ENCODE measurements around the gene THRB.

The THRB gene

GRCh38 chr3:24160424-24161095 lies 334.1 kb downstream of the THRB start:
- peak; percentile 2 for DNase-seq

- DNase-seq: no peak
Observed at GRCh38 chr3:24158761-24159454, 335.7 kb downstream of the THRB start.

GRCh38 chr3:24157106-24157505 lies 337.5 kb downstream of the THRB start:
- DNase-seq: no peak

GRCh38 chr3:24156466-24156865 lies 338.2 kb downstream of the THRB start:
- no peak for DNase-seq

GRCh38 chr3:24155276-24155675 lies 339.4 kb downstream of the THRB start:
- DNase-seq: no peak

- DNase-seq: no peak
Observed at GRCh38 chr3:24154781-24155180, 339.9 kb downstream of the THRB start.

- DNase-seq: no peak
Observed at GRCh38 chr3:24154013-24154695, 340.5 kb downstream of the THRB start.

GRCh38 chr3:24151594-24151993 lies 343.1 kb downstream of the THRB start:
- DNase-seq: no peak

- DNase-seq: no peak
Observed at GRCh38 chr3:24149032-24149431, 345.6 kb downstream of the THRB start.

- DNase-seq: no peak
Observed at GRCh38 chr3:24145981-24146822, 348.4 kb downstream of the THRB start.

- no peak for DNase-seq
Observed at GRCh38 chr3:24145481-24145880, 349.2 kb downstream of the THRB start.

- no peak for DNase-seq
Observed at GRCh38 chr3:24142127-24142526, 352.5 kb downstream of the THRB start.

- no peak for DNase-seq
Observed at GRCh38 chr3:24141548-24141947, 353.1 kb downstream of the THRB start.

- no peak for DNase-seq
Observed at GRCh38 chr3:24139463-24140412, 354.9 kb downstream of the THRB start.

- no peak for DNase-seq
Observed at GRCh38 chr3:24138876-24139256, 355.8 kb downstream of the THRB start.

- peak; percentile 43 for DNase-seq
Observed at GRCh38 chr3:24137958-24138875, 356.4 kb downstream of the THRB start.

GRCh38 chr3:24137334-24137733 lies 357.3 kb downstream of the THRB start:
- no peak for DNase-seq

GRCh38 chr3:24136624-24137310 lies 357.9 kb downstream of the THRB start:
- DNase-seq: no peak

- no peak for DNase-seq
Observed at GRCh38 chr3:24135280-24135679, 359.4 kb downstream of the THRB start.

- no peak for DNase-seq
Observed at GRCh38 chr3:24133942-24134341, 360.7 kb downstream of the THRB start.

Measured in NCI-H774 (cell line).